ENCODE results near the gene MPZL1. TPM values are rescaled to one million over a fixed set of nuclear protein-coding genes. Genes with fewer than 3 reads are reported as not detected.

The MPZL1 gene
- polyA plus RNA-seq, 3 donors, result 23.1 to 63.6 (median 61.8) TPM

GRCh38 chr1:167744901-167745300, 23.1 kb downstream of the MPZL1 start:
- Histone ChIP-seq H3K4me3 (replicated peaks in 1 of 3; ENCODE audit: low read depth in 2 of 3, low read length in 3 of 3) (no peak overlapping the region), H3K4me2 (replicated peaks; ENCODE audit: extremely low read depth, low read length, poor library complexity, severe bottlenecking) (no peak overlapping the region), H3K27ac (ENCODE audit: low read depth in 1 of 2, low read length in 2 of 2) (no peak overlapping the region), H3K36me3 (replicated peaks in 1 of 2; ENCODE audit: control insufficient read depth in 1 of 2, insufficient read depth in 2 of 2, low read length in 2 of 2) (no peaks in the 10 kb centered on the region), H3K4me1 (ENCODE audit: control insufficient read depth in 1 of 2, insufficient read depth in 2 of 2, low read length in 2 of 2) (peaks cover 0 to 4% of the 10 kb centered on the region in 2 donors), H2AFZ (ENCODE audit: insufficient read depth, low read depth, low read length, poor library complexity, severe bottlenecking) (no peak overlapping the region), H3K27me3 (ENCODE audit: control insufficient read depth in 2 of 2, insufficient read depth in 2 of 2, low read length in 2 of 2) (no peaks in the 10 kb centered on the region), H3K9ac (ENCODE audit: insufficient read depth, low read length, poor library complexity, severe bottlenecking) (no peak overlapping the region), H3K9me3 (replicated peaks in 1 of 2; ENCODE audit: control insufficient read depth in 1 of 2, insufficient read depth in 1 of 2, low read length in 2 of 2) (no peaks in the 10 kb centered on the region), H4K20me1 (ENCODE audit: insufficient read depth, low read length) (peaks cover 43% of the 10 kb centered on the region), H3K79me2 (ENCODE audit: insufficient read depth, low read length) (peaks cover 27% of the 10 kb centered on the region)
- Mint-ChIP-seq H3K4me1 (peaks cover 19% of the 10 kb centered on the region), H3K27ac (no peak overlapping the region), H3K27me3 (ENCODE audit: low read depth in 3 of 3) (peaks cover 0 to 3% (median 0%) of the 10 kb centered on the region in 3 donors), H3K36me3 (peaks cover 2 to 5% of the 10 kb centered on the region in 2 donors), H3K9me3 (no peaks in the 10 kb centered on the region), H3K4me3 (no peak overlapping the region)
- 87% methylated on average over 2 of the region's 3 CpGs for WGBS (ENCODE audit: insufficient coverage)
- intact Hi-C loops (cut with micrococcal nuclease), result no loop called here
- no peak for TF ChIP-seq CTCF (IDR thresholded peaks at IDR 0.05)
- no peak for DNase-seq

DNA sequence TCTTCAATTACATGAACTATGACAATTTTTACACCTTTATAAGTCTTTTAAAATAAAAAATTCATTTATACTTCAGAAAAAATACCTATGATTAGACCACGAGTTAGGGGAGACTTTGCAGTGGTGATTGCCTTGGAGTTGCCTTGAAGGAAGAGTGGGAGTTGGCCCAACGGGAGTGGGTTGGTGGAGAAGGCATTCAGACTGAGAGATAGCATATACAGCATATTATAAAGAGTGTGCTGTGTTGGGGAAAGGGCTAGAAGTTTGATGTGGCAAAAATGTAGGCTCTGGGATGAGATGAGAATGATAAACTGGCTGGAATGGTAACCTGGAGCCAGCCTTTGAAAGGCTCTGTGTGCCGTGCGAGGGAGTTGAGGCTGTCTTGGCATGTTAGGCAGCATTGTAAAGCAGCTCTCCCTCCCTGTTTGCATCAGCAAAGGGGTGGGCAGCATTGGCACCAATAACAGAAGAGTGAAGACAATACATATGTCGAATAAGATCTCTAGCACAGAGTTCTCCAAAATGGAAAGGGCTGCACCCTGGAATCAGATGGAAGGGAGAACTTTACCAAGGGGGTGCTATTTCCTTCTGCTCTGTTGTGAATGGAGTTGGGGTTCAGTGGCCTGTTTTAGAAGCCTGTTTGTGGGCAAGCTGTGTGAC, 24.4 kb downstream of the MPZL1 start:
- Histone ChIP-seq H3K4me1 (ENCODE audit: control insufficient read depth in 1 of 2, insufficient read depth in 2 of 2, low read length in 2 of 2) (peaks cover 0 to 4% of the 10 kb centered on the region in 2 donors), H3K4me2 (replicated peaks; ENCODE audit: extremely low read depth, low read length, poor library complexity, severe bottlenecking) (no peak overlapping the region), H3K27ac (ENCODE audit: low read depth in 1 of 2, low read length in 2 of 2) (no peak overlapping the region), H3K79me2 (ENCODE audit: insufficient read depth, low read length) (peaks cover 23% of the 10 kb centered on the region), H3K36me3 (replicated peaks in 1 of 2; ENCODE audit: control insufficient read depth in 1 of 2, insufficient read depth in 2 of 2, low read length in 2 of 2) (no peaks in the 10 kb centered on the region), H3K4me3 (replicated peaks in 1 of 3; ENCODE audit: low read depth in 2 of 3, low read length in 3 of 3) (no peak overlapping the region), H3K27me3 (ENCODE audit: control insufficient read depth in 2 of 2, insufficient read depth in 2 of 2, low read length in 2 of 2) (no peaks in the 10 kb centered on the region), H2AFZ (ENCODE audit: insufficient read depth, low read depth, low read length, poor library complexity, severe bottlenecking) (no peak overlapping the region), H4K20me1 (ENCODE audit: insufficient read depth, low read length) (peaks cover 32% of the 10 kb centered on the region), H3K9ac (ENCODE audit: insufficient read depth, low read length, poor library complexity, severe bottlenecking) (no peak overlapping the region), H3K9me3 (replicated peaks in 1 of 2; ENCODE audit: control insufficient read depth in 1 of 2, insufficient read depth in 1 of 2, low read length in 2 of 2) (no peaks in the 10 kb centered on the region)
- peaks cover 2 to 5% of the 10 kb centered on the region in 2 donors for H3K36me3 Mint-ChIP-seq
- intact Hi-C loops (cut with micrococcal nuclease), result no loop called here
- no peak for DNase-seq
- peak overlapping the region in 1 of 7 donors; percentile 55 for H3K27ac Mint-ChIP-seq
- H3K4me1 Mint-ChIP-seq, result peaks cover 22% of the 10 kb centered on the region
- WGBS (ENCODE audit: insufficient coverage), result 100% methylated on average over 4 of the region's 5 CpGs
- no peak overlapping the region for H3K4me3 Mint-ChIP-seq
- no peak for TF ChIP-seq CTCF (IDR thresholded peaks at IDR 0.05)
- peaks cover 0 to 3% (median 0%) of the 10 kb centered on the region in 3 donors for H3K27me3 Mint-ChIP-seq (ENCODE audit: low read depth in 3 of 3)
- no peaks in the 10 kb centered on the region for H3K9me3 Mint-ChIP-seq
